CD4-positive, alpha-beta T cell treated with Interleukin-4 for 4 hours (primary cell): ENCODE results near the gene APPBP2.

Source experiments
- DNase-seq: peaks from one replicate; pipeline ENCODE4 v3.0.0-alpha.2; 2020

The APPBP2 gene

DNA sequence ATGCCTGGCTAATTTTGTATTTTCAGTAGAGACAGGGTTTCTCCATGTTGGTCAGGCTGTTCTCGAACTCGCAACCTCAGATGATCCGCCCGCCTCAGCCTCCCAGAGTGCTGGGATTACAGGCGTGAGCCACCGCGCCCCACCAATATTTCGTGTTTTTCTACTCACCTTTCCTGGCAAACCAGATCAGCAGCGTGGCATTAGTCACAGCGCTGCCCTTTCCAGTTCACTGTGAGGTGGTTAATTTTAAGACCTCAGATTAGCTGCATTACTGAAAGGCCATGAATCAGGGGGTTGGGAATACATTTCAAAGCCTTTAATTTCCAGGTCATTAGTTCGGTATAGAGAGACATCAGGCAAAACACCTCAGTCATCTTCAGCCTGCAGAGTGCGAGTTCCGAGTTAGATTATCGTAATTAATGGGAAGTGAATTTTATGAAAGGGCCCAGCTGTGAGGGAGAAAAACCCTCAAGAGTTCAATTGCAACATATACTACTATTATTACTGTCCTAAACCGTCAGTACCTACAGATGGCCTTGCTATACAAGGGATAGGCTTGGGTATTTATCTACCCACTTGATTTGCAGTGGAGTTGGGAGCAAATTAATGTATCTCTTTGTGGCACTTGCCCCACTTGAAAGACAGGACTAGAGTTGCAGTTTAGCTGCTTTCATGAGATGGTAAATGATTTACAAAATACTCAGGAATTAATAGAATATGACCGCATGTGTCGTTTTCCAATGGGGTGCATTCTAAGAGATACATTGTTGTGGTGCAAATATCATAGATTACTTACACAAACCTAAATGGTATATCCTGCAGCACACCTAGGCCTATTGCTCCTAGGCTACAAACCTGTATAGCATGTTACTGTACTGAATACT lies 132.0 kb downstream of the APPBP2 start:
- no peak for DNase-seq
